Measurements from ENCODE around the gene TP53I13.

Gene TP53I13

DNA sequence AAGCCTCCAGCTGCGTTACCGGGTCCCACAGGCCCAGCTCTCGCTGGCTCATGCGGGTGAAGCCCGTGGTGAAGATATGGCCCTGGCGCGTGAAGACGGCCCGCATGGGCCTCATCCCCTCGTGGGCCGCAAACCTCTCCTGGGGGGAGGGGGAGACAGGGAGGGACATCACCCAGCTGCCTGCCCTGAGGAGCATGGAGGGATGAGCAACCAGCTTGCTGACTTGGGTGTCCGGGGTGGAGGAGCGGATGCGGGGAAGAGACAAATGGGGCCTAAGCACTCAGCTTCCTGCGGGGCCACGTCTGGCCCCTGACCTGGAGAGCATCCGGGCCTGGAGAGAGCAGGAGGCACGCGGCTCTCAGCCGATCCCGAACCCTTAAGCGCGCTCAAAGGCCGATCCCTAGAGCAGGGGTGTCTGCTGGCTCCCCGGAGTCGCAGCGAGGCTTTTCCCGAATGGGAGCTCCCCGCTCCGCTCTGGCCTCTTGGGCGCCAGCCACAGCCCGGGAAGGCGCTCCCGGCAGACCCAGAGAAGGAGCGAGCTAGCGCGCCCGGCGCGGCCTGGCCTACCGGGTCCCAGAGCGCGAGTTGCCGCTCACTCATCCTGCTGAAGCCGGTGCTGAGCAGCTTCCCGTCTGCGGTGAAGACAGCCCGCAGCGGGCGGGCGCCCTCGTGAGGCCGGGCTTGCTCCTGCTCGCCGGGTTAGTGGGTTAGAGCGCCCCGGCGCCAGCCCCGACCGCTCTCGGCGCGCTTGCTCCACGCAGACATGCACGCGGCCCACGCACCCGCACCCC is 49.2 kb downstream of the TP53I13 start:
- TF ChIP-seq CTCF (IDR thresholded peaks at IDR 0.05), result peak; percentile 91
- TF ChIP-seq ZFX (IDR thresholded peaks at IDR 0.05; ENCODE audit: borderline replicate concordance), result no peak
- peak overlapping the region; percentile 70 for H3K27ac ChIP-seq

GRCh38 chr17:29618272-29619065 is 50.0 kb downstream of the TP53I13 start:
- TF ChIP-seq CTCF (IDR thresholded peaks at IDR 0.05) (peak; percentile 67), ZFX (IDR thresholded peaks at IDR 0.05; ENCODE audit: borderline replicate concordance) (no peak)
- peak overlapping the region; percentile 70 for H3K27ac ChIP-seq

DNA sequence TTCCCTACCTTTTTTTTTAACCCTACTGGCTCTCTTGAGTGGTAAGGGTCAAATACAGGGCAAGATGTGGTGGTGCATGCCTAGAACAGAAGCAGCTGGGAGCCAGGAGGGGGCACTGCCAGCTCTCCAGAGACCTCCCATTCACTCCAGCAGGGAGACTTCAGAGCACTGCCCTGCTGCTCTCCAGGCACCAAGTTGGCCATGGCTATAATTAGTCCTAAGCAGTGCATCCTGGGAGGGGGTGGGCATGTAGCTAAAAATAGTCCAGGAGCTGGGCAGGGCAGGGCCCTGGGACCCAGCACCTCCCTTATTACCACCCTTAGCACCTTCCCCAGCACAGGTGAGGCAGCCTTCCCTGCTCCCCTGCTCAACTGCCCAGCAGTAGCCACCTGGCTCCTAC is 50.8 kb downstream of the TP53I13 start:
- TF ChIP-seq CTCF (IDR thresholded peaks at IDR 0.05) (peak; percentile 56), ZFX (IDR thresholded peaks at IDR 0.05; ENCODE audit: borderline replicate concordance) (no peak)
- H3K27ac ChIP-seq, result no peak overlapping the region

DNA sequence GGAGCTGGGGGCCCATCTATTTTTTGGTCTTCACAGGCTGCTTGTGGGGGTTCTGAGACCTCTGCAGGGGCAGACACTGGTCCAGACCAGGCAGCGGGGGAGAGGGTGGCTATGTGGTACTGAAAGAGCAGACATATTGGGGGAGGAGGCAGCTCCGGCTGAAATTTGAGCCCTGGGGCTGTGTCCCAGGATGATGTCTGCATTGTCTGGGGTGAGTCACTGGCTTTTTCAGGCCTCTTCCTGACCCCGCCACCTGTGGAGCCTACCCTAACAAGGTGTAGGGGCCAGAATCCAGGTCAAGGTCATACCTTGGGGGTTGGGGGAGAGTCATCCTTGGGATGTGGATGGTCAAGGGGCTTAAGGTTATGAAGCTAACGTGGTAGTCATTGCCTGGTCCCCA is 51.8 kb downstream of the TP53I13 start:
- H3K27ac ChIP-seq, result no peak overlapping the region
- TF ChIP-seq ZFX (IDR thresholded peaks at IDR 0.05; ENCODE audit: borderline replicate concordance), result no peak
- no peak for TF ChIP-seq CTCF (IDR thresholded peaks at IDR 0.05)

DNA sequence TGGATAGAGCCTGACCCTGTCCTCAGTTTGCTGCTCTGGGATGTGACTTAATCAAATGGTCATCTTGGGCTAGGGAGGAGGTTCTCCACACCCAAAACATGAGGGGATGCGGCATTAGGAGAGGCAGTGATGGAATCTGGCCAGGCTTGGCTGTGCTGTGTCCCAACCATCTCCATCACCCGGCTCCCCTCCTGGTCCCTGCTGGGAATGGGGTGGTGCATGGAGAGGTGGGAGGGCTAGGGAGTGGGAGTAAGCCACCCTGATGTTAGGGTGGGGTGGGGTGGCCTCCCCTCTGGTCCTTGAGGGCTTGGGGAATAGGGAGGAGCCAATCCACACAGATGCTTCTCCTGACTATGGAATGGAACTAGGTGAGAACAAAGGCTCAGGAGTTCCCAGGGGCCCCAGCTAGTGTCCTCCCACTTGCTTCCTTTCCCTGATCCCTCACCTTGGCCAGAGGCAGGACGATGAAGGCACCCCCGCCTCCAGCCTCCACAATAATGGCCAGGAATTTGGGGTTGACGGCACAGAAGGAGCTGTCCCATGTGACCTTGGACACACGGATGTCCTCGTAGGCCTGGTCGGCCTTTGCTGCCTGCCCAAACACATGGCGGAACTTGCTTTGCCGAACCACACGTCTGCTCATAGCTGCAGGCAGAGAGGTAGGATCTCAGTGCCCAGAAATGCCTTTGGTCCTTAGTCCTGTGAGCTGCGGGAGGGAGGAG is 52.4 kb downstream of the TP53I13 start:
- no peak for TF ChIP-seq ZFX (IDR thresholded peaks at IDR 0.05; ENCODE audit: borderline replicate concordance)
- TF ChIP-seq CTCF (IDR thresholded peaks at IDR 0.05), result no peak
- H3K27ac ChIP-seq, result no peak overlapping the region

GRCh38 chr17:29621751-29622194 is 53.3 kb downstream of the TP53I13 start:
- H3K27ac ChIP-seq, result no peak overlapping the region
- TF ChIP-seq CTCF (IDR thresholded peaks at IDR 0.05) (no peak), ZFX (IDR thresholded peaks at IDR 0.05; ENCODE audit: borderline replicate concordance) (no peak)

Data from 22Rv1 (cell line).